DMS 273 treated with DMSO at 0.1 percent for 48 hours (cell line): ENCODE measurements around the gene LEMD1.

Source experiments
- DNase-seq: peaks from one replicate; lab custom pipeline; 2025; lab: John Stamatoyannopoulos, UW

LEMD1 gene

GRCh38 chr1:205421798-205422197, at the start of gene LEMD1:
TSS of gene LEMD1 (minus strand) at chr1:205422056. CDS start at chr1:205420536, 1,520 bp downstream.
- DNase-seq: no peak

- DNase-seq: no peak
Observed at GRCh38 chr1:205470131-205470530, 48.3 kb upstream of the LEMD1 start.

- DNase-seq: no peak
Observed at GRCh38 chr1:205466595-205467220, 44.9 kb upstream of the LEMD1 start.

GRCh38 chr1:205465392-205465791, 43.5 kb upstream of the LEMD1 start:
- no peak for DNase-seq

- DNase-seq: no peak
Observed at GRCh38 chr1:205458777-205459566, 37.1 kb upstream of the LEMD1 start.

GRCh38 chr1:205456868-205457745, 35.3 kb upstream of the LEMD1 start:
- DNase-seq: no peak

- DNase-seq: no peak
Observed at GRCh38 chr1:205456383-205456867, 34.6 kb upstream of the LEMD1 start.

- no peak for DNase-seq
Observed at GRCh38 chr1:205455581-205456382, 33.9 kb upstream of the LEMD1 start, which contains the start of gene BLACAT1. TSS of gene BLACAT1 (minus strand) at chr1:205456045.

GRCh38 chr1:205454903-205455335, 33.1 kb upstream of the LEMD1 start:
- no peak for DNase-seq

GRCh38 chr1:205453466-205453865, 31.6 kb upstream of the LEMD1 start:
- DNase-seq: no peak

- DNase-seq: no peak
Observed at GRCh38 chr1:205452933-205453332, 31.1 kb upstream of the LEMD1 start.

- DNase-seq: no peak
Observed at GRCh38 chr1:205452364-205452763, 30.5 kb upstream of the LEMD1 start.

- DNase-seq: no peak
Observed at GRCh38 chr1:205451759-205452164, 29.9 kb upstream of the LEMD1 start.

GRCh38 chr1:205451202-205451601, 29.3 kb upstream of the LEMD1 start:
- no peak for DNase-seq

GRCh38 chr1:205450448-205450847, 28.6 kb upstream of the LEMD1 start:
- DNase-seq: no peak

GRCh38 chr1:205449750-205450443, 28.0 kb upstream of the LEMD1 start:
- DNase-seq: no peak

- DNase-seq: no peak
Observed at GRCh38 chr1:205449254-205449749, 27.4 kb upstream of the LEMD1 start.

GRCh38 chr1:205448540-205449253, 26.8 kb upstream of the LEMD1 start:
- no peak for DNase-seq

GRCh38 chr1:205447457-205448341, 25.8 kb upstream of the LEMD1 start:
- DNase-seq: no peak
